OCI-LY7 (cell line): ENCODE measurements around the gene CXorf65. TPM values are rescaled to one million over a fixed set of nuclear protein-coding genes. Genes with fewer than 3 reads are reported as not detected.

ENCODE experiments used
- Bru-seq: library from RNA; stranded (reverse); fragments of 400-500 nt; gene quantifications from one replicate; lab custom pipeline; 2021; lab: Mats Ljungman, UMichigan
- BruChase-seq, 2 experiments: library from RNA; stranded (reverse); fragments of 400-500 nt; gene quantifications; one replicate each; lab custom pipeline; 2021; lab: Mats Ljungman, UMichigan
- BruUV-seq: library from RNA; stranded (reverse); fragments of 400-500 nt; replicated peaks from 2 replicates; lab custom pipeline; 2021; lab: Mats Ljungman, UMichigan
- CTCF ChIA-PET: fragments of 300-600 bp; sonication (Branson Sonifier 250); formaldehyde crosslinking; loops from one replicate; lab custom pipeline; 2022; ENCODE audit warnings: antibody characterized with exemption; ENCODE audit not compliant: unreplicated experiment; lab: Charles Lee
- POLR2A ChIA-PET: fragments of 300-600 bp; sonication (Branson Sonifier 250); formaldehyde crosslinking; loops from one replicate; lab custom pipeline; 2022; ENCODE audit warnings: antibody characterized with exemption; lab: Charles Lee
- DNase-seq: peaks from one replicate; pipeline ENCODE4 v3.0.0-alpha.2; 2015; ENCODE audit warnings: low spot score
- H2AFZ ChIP-seq: fragments of 200-600 bp; sonication (generic), shearing (Covaris generic); 2 replicates; pipeline ENCODE4 v1.6.1; 2014; ENCODE audit warnings: mild to moderate bottlenecking, antibody characterized with exemption, low read length, moderate library complexity
- H3K27ac ChIP-seq: fragments of 200-600 bp; sonication (generic); 2 replicates; pipeline ENCODE4 v1.5.1; 2014; ENCODE audit warnings: mixed run types, low read depth, mild to moderate bottlenecking, moderate library complexity, low read length, inconsistent platforms; ENCODE audit not compliant: poor library complexity, severe bottlenecking
- H3K36me3 ChIP-seq: fragments of 200-600 bp; sonication (generic); 2 replicates; pipeline ENCODE4 v1.6.1; 2014; ENCODE audit warnings: mild to moderate bottlenecking, antibody characterized with exemption, low read length, moderate library complexity, mixed read lengths; ENCODE audit not compliant: insufficient read depth
- H3K4me1 ChIP-seq: fragments of 200-600 bp; sonication (generic); 2 replicates; pipeline ENCODE4 v1.5.1; 2014; ENCODE audit warnings: mild to moderate bottlenecking, low read length; ENCODE audit not compliant: insufficient read depth, poor library complexity, severe bottlenecking
- H3K4me2 ChIP-seq: fragments of 200-600 bp; sonication (generic); 2 replicates; pipeline ENCODE4 v1.6.1; 2014; ENCODE audit warnings: mild to moderate bottlenecking, low read length
- H3K4me3 ChIP-seq: fragments of 200-600 bp; sonication (generic); 2 replicates; pipeline ENCODE4 v1.5.1; 2014; ENCODE audit warnings: mild to moderate bottlenecking, low read depth, low read length; ENCODE audit not compliant: poor library complexity, severe bottlenecking
- H3K79me2 ChIP-seq: fragments of 200-600 bp; sonication (generic); 2 replicates; pipeline ENCODE4 v1.6.1; 2016; ENCODE audit warnings: low read depth, mild to moderate bottlenecking, low read length, moderate library complexity, mixed read lengths; ENCODE audit not compliant: insufficient read depth
- H3K9me2 ChIP-seq: fragments of 200-600 bp; sonication (generic); 2 replicates; pipeline ENCODE4 v1.6.1; 2016; ENCODE audit warnings: mild to moderate bottlenecking, low read length, mixed read lengths; ENCODE audit not compliant: insufficient read depth
- H3K9me3 ChIP-seq: fragments of 200-600 bp; sonication (generic); 2 replicates; pipeline ENCODE4 v1.6.1; 2014; ENCODE audit warnings: mild to moderate bottlenecking, mixed run types, low read length, mixed read lengths
- H4K20me1 ChIP-seq: fragments of 200-600 bp; sonication (generic); 2 replicates; pipeline ENCODE4 v1.6.1; 2014; ENCODE audit warnings: mild to moderate bottlenecking, antibody characterized with exemption, low read length, moderate library complexity, mixed read lengths; ENCODE audit not compliant: insufficient read depth
- EZH2phosphoT487 ChIP-seq: fragments of 200-600 bp; sonication (generic); IDR thresholded peaks from 2 replicates; pipeline ENCODE4 v1.6.1; 2018; ENCODE audit warnings: low read depth, borderline replicate concordance, mild to moderate bottlenecking, mixed run types, antibody characterized with exemption, low read length, moderate library complexity, mixed read lengths
- intact Hi-C: fragments of 100-400 bp; cut with micrococcal nuclease; formaldehyde crosslinking; loops from one replicate; pipeline ENCODE4 v1.10.0; 2022; ENCODE audit not compliant: unreplicated experiment
- long read RNA-seq: library from polyadenylated mRNA; stranded (forward); transcript quantifications from one replicate; pipeline ENCODE4 v2.0.0, GENCODE V29; 2022
- total RNA-seq, 2 experiments: library from RNA; depleted of rRNA in 1 of 2; stranded (reverse); fragments of >200 nt in 1 of 2; shearing (Covaris generic) in 1 of 2; gene quantifications; 2 replicates each; pipeline ENCODE4 v1.2.3, GENCODE V29; 2014 to 2022
- TF ChIP-seq, protein P1 (sequence below): fragments of 200-600 bp; sonication (generic); conservative IDR thresholded peaks from 2 replicates; pipeline ENCODE4 v1.5.1; 2014; ENCODE audit warnings: mild to moderate bottlenecking, antibody characterized with exemption, low read length, moderate library complexity, mixed read lengths

CXorf65 gene
- total RNA-seq (2014; rRNA removed; shearing (Covaris generic)) (1.1 and 3.2 TPM in 2 replicates), total RNA-seq (2022) (1.8 and 5.1 TPM in 2 replicates), Bru-seq, nascent RNA (percentile 34 among the genes with signal in this experiment), BruChase-seq, experiment 1, labeled RNA remaining after a 6-hour chase (percentile 34 among the genes with signal in this experiment), BruChase-seq, experiment 2, labeled RNA remaining after a 2-hour chase (not detected)
- long read RNA-seq: 0 reads

DNA sequence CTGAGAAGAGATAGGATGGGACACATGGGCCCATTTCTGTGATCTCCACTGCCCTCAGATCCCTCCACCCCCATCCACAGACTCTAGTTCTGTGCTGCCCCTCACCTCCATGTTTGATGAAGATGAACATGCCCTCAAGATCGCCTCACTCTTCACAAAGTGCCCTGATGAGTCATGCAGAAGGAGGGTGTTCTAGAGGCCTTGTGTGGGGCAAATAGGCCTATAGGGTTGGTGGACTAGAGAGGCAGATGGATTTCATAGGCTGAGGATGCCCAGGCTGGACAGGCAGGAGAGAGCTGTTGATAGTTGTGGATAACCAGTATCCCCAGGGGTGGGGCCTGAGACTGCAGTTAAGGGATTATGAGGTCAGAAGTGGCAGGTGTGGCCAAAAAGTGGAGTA is at the start of gene CXorf65:
TSS of gene CXorf65 (minus strand) at position 314 of the 400 bp plus-strand sequence. CDS start at position 130, 184 bp downstream.
- no peak for TF ChIP-seq EZH2phosphoT487
- TF ChIP-seq, protein P1, sequence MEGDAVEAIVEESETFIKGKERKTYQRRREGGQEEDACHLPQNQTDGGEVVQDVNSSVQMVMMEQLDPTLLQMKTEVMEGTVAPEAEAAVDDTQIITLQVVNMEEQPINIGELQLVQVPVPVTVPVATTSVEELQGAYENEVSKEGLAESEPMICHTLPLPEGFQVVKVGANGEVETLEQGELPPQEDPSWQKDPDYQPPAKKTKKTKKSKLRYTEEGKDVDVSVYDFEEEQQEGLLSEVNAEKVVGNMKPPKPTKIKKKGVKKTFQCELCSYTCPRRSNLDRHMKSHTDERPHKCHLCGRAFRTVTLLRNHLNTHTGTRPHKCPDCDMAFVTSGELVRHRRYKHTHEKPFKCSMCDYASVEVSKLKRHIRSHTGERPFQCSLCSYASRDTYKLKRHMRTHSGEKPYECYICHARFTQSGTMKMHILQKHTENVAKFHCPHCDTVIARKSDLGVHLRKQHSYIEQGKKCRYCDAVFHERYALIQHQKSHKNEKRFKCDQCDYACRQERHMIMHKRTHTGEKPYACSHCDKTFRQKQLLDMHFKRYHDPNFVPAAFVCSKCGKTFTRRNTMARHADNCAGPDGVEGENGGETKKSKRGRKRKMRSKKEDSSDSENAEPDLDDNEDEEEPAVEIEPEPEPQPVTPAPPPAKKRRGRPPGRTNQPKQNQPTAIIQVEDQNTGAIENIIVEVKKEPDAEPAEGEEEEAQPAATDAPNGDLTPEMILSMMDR: no peak
- Histone ChIP-seq H4K20me1 (no peaks in the 10 kb centered on the region), H3K9me2 (no peaks in the 10 kb centered on the region), H3K9me3 (no peaks in the 10 kb centered on the region), H3K4me1 (peaks cover 49% of the 10 kb centered on the region), H3K4me2 (no peak within 1 kb of the TSS), H2AFZ (no peak within 1 kb of the TSS), H3K79me2 (peaks cover 10% of the 10 kb centered on the region; the same call in 1 of the 2 replicates), H3K27ac (no peak within 1 kb of the TSS), H3K4me3 (no peak within 1 kb of the TSS), H3K36me3 (peaks cover 32% of the 10 kb centered on the region)
- DNase-seq: no peak
- POLR2A ChIA-PET: no interaction called here
- intact Hi-C loops: no loop called here
- CTCF ChIA-PET: no interaction called here
- BruUV-seq: no TSS peak

DNA sequence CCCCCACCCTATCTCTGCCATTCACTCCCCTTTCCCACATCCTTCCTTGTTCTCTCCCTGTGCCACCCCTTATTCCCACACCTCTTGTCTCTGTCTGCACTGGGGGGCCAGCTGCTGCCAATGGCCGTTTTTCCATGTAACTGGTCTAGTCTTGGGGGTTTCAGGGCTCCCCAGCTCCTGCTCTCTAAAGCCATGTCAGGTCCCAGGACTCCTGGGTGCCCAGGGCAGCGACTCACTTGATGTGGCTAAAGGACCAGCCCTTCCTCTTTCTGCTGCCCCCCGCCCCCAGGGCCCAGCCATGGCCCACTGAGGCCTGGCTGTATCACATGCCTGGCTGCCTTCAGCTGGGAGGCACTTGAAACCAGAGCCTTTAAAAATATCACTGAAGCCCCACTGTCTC is 48.1 kb upstream of the CXorf65 start:
- TF ChIP-seq EZH2phosphoT487: no peak
- TF ChIP-seq, protein P1: no peak
- H3K9me3 ChIP-seq: no peaks in the 10 kb centered on the region
- intact Hi-C loops: no loop called here
- H3K27ac ChIP-seq: no peak overlapping the region
- no peak overlapping the region for H2AFZ ChIP-seq
- H3K9me2 ChIP-seq: no peaks in the 10 kb centered on the region
- CTCF ChIA-PET: no interaction called here
- H3K79me2 ChIP-seq: no peaks in the 10 kb centered on the region
- no peak overlapping the region for H3K4me3 ChIP-seq
- no peak for DNase-seq
- POLR2A ChIA-PET: no interaction called here
- no peaks in the 10 kb centered on the region for H3K4me1 ChIP-seq
- H4K20me1 ChIP-seq: no peaks in the 10 kb centered on the region
- no TSS peak for BruUV-seq
- H3K4me2 ChIP-seq: no peak overlapping the region
- H3K36me3 ChIP-seq: no peaks in the 10 kb centered on the region

DNA sequence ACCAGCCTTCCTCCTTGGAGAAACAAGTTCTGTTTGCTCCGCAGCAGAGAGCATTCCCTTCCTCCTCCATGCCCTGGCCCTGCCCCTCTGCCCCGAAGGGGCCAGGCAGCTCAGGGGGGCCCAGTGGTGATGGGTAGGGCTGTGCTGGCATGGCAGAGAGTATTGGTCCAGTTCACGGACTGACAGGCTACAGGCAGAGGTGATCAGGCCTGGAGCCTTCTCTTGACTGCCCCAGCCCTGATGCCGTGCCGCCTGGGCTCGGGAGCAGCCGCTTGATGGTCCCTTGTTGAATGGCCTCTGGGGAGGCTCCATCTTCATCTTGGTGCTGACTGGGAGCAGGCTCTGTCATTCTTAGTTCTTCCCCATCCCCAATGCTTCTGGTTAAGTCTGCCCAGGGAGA is 47.7 kb upstream of the CXorf65 start:
- Histone ChIP-seq H2AFZ (no peak overlapping the region), H3K27ac (no peak overlapping the region), H3K9me2 (no peaks in the 10 kb centered on the region), H3K36me3 (no peaks in the 10 kb centered on the region), H3K4me3 (no peak overlapping the region), H3K79me2 (no peaks in the 10 kb centered on the region), H3K4me2 (no peak overlapping the region), H3K9me3 (no peaks in the 10 kb centered on the region), H3K4me1 (no peaks in the 10 kb centered on the region), H4K20me1 (no peaks in the 10 kb centered on the region)
- intact Hi-C loops: no loop called here
- ChIA-PET POLR2A (no interaction called here), CTCF (no interaction called here)
- no peak for TF ChIP-seq EZH2phosphoT487
- TF ChIP-seq, protein P1: no peak
- BruUV-seq: no TSS peak
- no peak for DNase-seq
